Measurements from ENCODE around the gene NBL1. TPM values are rescaled to one million over a fixed set of nuclear protein-coding genes. Genes with fewer than 3 reads are reported as not detected.
A peak's percentile ranks its signal among the peaks of the same experiment; 100 is the strongest.

Gene NBL1
- total and polyA plus RNA-seq, 9 of the 15 experiments (the other 6 are each of a cell fraction or from before 2014, with no cell fraction given), result 0.10 to 3.7 (median 1.8) TPM; not detected in 1

GRCh38 chr1:19664453-19665185, 20.5 kb downstream of the NBL1 start, which contains the start of gene HTR6 (continued):
- TF ChIP-seq TAF1 (IDR thresholded peaks at IDR 0.05; ENCODE audit: control insufficient read depth, extremely low read depth, insufficient read depth, low read length, severe bottlenecking), result no peak
- TF ChIP-seq SRSF9 (IDR thresholded peaks at IDR 0.05; ENCODE audit: borderline replicate concordance, low read depth, low read length), result no peak
- TF ChIP-seq SAFB (IDR thresholded peaks at IDR 0.05; ENCODE audit: borderline replicate concordance, low read depth, low read length), result no peak
- no peak for TF ChIP-seq NELFE (IDR thresholded peaks at IDR 0.05; ENCODE audit: insufficient read depth, insufficient read length)
- TF ChIP-seq, protein P1, sequence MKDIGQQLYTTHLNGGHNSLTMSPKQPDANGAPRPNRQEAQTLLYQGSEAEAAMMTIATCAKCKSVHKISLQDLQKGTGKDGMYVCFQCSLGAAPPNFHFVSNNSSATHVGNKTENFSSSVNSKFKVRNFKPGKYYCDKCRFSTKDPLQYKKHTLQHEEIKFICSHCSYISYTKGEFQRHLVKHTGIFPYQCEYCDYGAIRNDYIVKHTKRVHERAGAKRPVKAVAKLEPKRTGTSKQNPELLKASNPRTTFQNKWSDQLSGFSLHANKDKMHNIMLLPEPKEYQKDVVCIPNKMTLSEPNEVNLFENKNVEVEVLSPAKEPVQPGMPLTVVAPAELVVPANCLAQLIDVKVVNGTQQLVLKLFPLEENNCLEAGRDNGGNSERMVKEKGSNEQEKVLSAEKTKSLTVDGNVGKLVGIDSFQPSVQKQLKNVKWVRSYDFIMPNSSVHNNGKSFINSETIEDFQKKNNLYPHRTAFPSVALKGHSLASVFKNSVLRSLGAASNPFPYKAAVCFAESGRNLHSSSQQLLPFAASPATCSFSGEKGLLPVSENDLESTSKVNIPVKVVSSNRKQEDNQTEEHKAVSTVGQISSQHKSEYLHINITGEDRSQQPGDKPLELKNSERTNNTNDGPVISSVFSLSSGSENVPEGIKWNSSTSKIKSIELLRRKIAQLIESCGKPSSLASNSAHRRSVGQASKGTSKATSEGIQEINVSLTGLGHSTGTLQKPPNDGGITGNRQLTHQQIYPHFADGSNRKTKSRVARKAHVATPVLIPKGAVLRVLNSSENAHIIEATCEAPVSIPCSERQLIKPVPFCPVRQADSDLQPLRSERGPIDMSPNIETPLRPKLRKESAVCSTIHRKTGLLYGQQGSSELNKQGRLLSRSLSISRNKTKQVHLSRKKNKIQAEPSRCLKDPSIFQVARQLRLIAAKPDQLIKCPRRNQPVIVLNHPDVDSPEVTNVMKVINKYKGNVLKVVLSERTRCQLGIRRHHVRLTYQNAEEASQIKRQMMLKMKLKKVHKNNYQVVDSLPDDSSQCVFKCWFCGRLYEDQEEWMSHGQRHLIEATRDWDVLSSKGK (CRISPR knock-in tag; IDR thresholded peaks at IDR 0.05), result no peak
- no peak for TF ChIP-seq TAF7 (tag; IDR thresholded peaks at IDR 0.05)
- TF ChIP-seq ZNF23 (CRISPR knock-in tag; IDR thresholded peaks at IDR 0.05), result no peak
- no peak for TF ChIP-seq NR4A1 (CRISPR knock-in tag; IDR thresholded peaks at IDR 0.05)
- no peak for TF ChIP-seq NR4A1 (tag; IDR thresholded peaks at IDR 0.05)
- TF ChIP-seq COPS2 (conservative IDR thresholded peaks at IDR 0.05), result no peak
- TF ChIP-seq OTX1 (CRISPR knock-in tag; IDR thresholded peaks at IDR 0.05), result no peak
- TF ChIP-seq ZBTB17 (CRISPR knock-in tag; IDR thresholded peaks at IDR 0.05), result no peak
- no peak for TF ChIP-seq ZNF408 (CRISPR knock-in tag; IDR thresholded peaks at IDR 0.05; ENCODE audit: low read depth)
- no peak for TF ChIP-seq TEAD4 (IDR thresholded peaks at IDR 0.05; ENCODE audit: low read length)
- TF ChIP-seq TEAD4 (CRISPR knock-in tag; IDR thresholded peaks at IDR 0.05; ENCODE audit: borderline replicate concordance), result 0 out of 2 replicates have a peak, but pooled peaks have one; percentile 12
- TF ChIP-seq SP1 (CRISPR knock-in tag; IDR thresholded peaks at IDR 0.05), result no peak
- TF ChIP-seq BCOR (IDR thresholded peaks at IDR 0.05), result peak; percentile 92
- TF ChIP-seq PBX2 (CRISPR knock-in tag; IDR thresholded peaks at IDR 0.05; ENCODE audit: low read depth), result no peak
- no peak for TF ChIP-seq PBX2 (tag; conservative IDR thresholded peaks at IDR 0.05; ENCODE audit: low read depth)
- no peak for TF ChIP-seq SOX6 (IDR thresholded peaks at IDR 0.05)
- TF ChIP-seq ZNF146 (CRISPR knock-in tag; IDR thresholded peaks at IDR 0.05; ENCODE audit: unreplicated experiment), result no peak
- no peak for TF ChIP-seq MCM7 (IDR thresholded peaks at IDR 0.05)
- TF ChIP-seq FOXP1 (CRISPR knock-in tag; IDR thresholded peaks at IDR 0.05), result no peak
- TF ChIP-seq POLR3G (IDR thresholded peaks at IDR 0.05; ENCODE audit: extremely low read depth, insufficient read length, insufficient replicate concordance), result no peak
- TF ChIP-seq XRCC4 (IDR thresholded peaks at IDR 0.05; ENCODE audit: extremely low read depth, insufficient read depth, insufficient read length), result no peak
- peak; percentile 68 to 80 for TF ChIP-seq KDM1A (IDR thresholded peaks at IDR 0.05)
